ENCODE results near the gene PTGER1. TPM values are rescaled to one million over a fixed set of nuclear protein-coding genes. Genes with fewer than 3 reads are reported as not detected.

PTGER1 gene
- total and polyA plus RNA-seq, 2 of the 8 experiments (the other 6 are each of a cell fraction or from before 2014, with no cell fraction given), result 0.20 to 0.41 TPM

DNA sequence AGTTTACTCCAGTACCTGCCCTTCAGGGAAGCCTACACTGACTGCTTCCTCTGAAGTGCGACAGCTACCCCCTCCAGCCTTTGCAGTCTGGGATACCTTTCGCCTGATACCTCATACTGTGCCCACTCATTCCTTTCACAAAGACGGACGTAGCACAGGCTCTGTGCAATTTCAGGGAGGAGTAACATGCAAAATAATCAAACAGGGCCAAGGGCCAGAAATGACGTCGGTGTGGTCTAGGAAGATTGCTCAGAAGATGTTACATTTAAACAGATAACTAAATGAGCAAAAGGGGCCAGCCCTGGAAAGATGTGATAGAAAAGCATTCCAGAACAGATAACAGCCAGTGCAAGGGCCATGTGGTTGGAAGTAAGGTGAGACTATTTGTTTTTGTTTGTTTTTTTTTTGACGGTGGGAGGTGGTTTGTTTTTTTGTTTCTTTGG lies 49.4 kb downstream of the PTGER1 start:
- POLR2A ChIA-PET (ENCODE audit: partially characterized antibody), result interaction anchor here (1.2 to 1.3 kb wide), 4 partner anchors 9 to 64 kb away, joined by 3 to 5 read pairs (median 4); no protein-coding TSS in a partner anchor
- H3K4me2 ChIP-seq (ENCODE audit: insufficient read depth in 1 of 2, low read depth in 2 of 2, low read length in 2 of 2), result no peak overlapping the region
- TF ChIP-seq BCL11A (IDR thresholded peaks at IDR 0.05; ENCODE audit: low read depth in 2 of 2, low read length in 2 of 2) (no peak), JUN (IDR thresholded peaks at IDR 0.05; ENCODE audit: low read depth, low read length) (no peak), RFX5 (IDR thresholded peaks at IDR 0.05; ENCODE audit: borderline replicate concordance, low read depth, low read length) (no peak)
- H2BK5ac ChIP-seq (ENCODE audit: low read depth, low read length), result no peak overlapping the region
- H4K20me1 ChIP-seq (replicated peaks in 1 of 2; ENCODE audit: control insufficient read depth in 1 of 2, insufficient read depth in 2 of 2, low read length in 2 of 2), result no peaks in the 10 kb centered on the region
- no peak overlapping the region for H3K14ac ChIP-seq (ENCODE audit: insufficient read length)
- FAIRE-seq (no peak), DNase-seq (ENCODE audit: low read depth in 1 of 2, low spot score in 2 of 2) (no peak)
- H3K18ac ChIP-seq (ENCODE audit: extremely low read depth, low read length), result no peak overlapping the region
- no peak overlapping the region for H2AK5ac ChIP-seq (ENCODE audit: low read depth, low read length)
- no peaks in the 10 kb centered on the region for H3K9me3 ChIP-seq (ENCODE audit: insufficient read depth in 2 of 2, low read depth in 1 of 2, low read length in 1 of 2)
- no peaks in the 10 kb centered on the region for H3K23me2 ChIP-seq (ENCODE audit: low read depth, low read length)
- H2BK20ac ChIP-seq (ENCODE audit: low read length), result no peak overlapping the region
- no peak overlapping the region for H3K9ac ChIP-seq (replicated peaks in 1 of 4; ENCODE audit: extremely low read depth in 1 of 4, low read depth in 3 of 4, low read length in 3 of 4)
- no peaks in the 10 kb centered on the region for H3K79me1 ChIP-seq (ENCODE audit: low read depth, low read length)
- no peak overlapping the region for H3K27ac ChIP-seq (ENCODE audit: low read depth, low read length)
- H3K23ac ChIP-seq (ENCODE audit: insufficient read length), result no peak overlapping the region
- 72% methylated on average over 7 of the region's 7 CpGs; no CpG with 5 or more reads in 1 of the 2 experiments for WGBS, 2 experiments (ENCODE audit: extremely low coverage in 1 of 2, insufficient coverage in 1 of 2, insufficient read length in 1 of 2, insufficient replicate concordance in 2 of 2, low coverage in 1 of 2, low lambda C conversion rate in 2 of 2, missing lambda C conversion rate in 1 of 2)
- H2BK15ac ChIP-seq (ENCODE audit: low read length), result no peak overlapping the region
- no peak overlapping the region for H4K5ac ChIP-seq (ENCODE audit: insufficient read length, low read depth, low read length)
- no peak overlapping the region for H2BK120ac ChIP-seq (replicated peaks; ENCODE audit: low read depth, low read length)
- H4K8ac ChIP-seq (ENCODE audit: extremely low read depth, insufficient read depth, low read length), result no peak overlapping the region
- H3K4ac ChIP-seq (replicated peaks; ENCODE audit: insufficient read length, low read depth, low read length), result no peak overlapping the region
- no peaks in the 10 kb centered on the region for H3K36me3 ChIP-seq (ENCODE audit: control insufficient read depth in 2 of 4, insufficient read depth in 4 of 4, low read length in 3 of 4)
- no peaks in the 10 kb centered on the region for H3K79me2 ChIP-seq (ENCODE audit: control insufficient read depth in 1 of 2, insufficient read depth in 2 of 2, low read length in 2 of 2)
- peaks cover 0 to 3% (median 0%) of the 10 kb centered on the region in 4 experiments; a peak in 2 of 7 replicates for H3K4me1 ChIP-seq (replicated peaks in 1 of 4; ENCODE audit: control insufficient read depth in 3 of 4, insufficient read depth in 4 of 4, low read length in 3 of 4)
- no peak overlapping the region for H3K4me3 ChIP-seq (ENCODE audit: extremely low read depth in 1 of 4, insufficient read depth in 2 of 4, low read depth in 3 of 4, low read length in 4 of 4)
- no peak overlapping the region for H2AFZ ChIP-seq (ENCODE audit: low read length)
- no peak overlapping the region for H3K56ac ChIP-seq (replicated peaks; ENCODE audit: insufficient read length, low read depth, low read length)
- H2BK12ac ChIP-seq (ENCODE audit: low read depth, low read length), result no peak overlapping the region
- H4K91ac ChIP-seq (replicated peaks; ENCODE audit: insufficient read length, low read length), result no peak overlapping the region
- CTCF ChIA-PET (ENCODE audit: partially characterized antibody), result interaction anchor here (1.0 to 2.2 kb wide), 4 partner anchors 10 to 79 kb away, joined by 3 to 6 read pairs (median 4); no protein-coding TSS in a partner anchor
- H3K27me3 ChIP-seq (replicated peaks in 1 of 4; ENCODE audit: control insufficient read depth in 3 of 4, extremely low read depth in 1 of 4, insufficient read depth in 3 of 4, low read length in 3 of 4), result no peaks in the 10 kb centered on the region; a peak in 1 of 7 replicates

Small RNA genes within 50 kb of the gene (small RNA-seq; reads per million reads assigned to genes)
- gene SNRPGP15 (ENCODE audit: insufficient read depth), result not detected

Other genes with a start within 250 kb of the PTGER1 start
- 3.0 and 3.6 TPM in 2 replicates for gene ADGRE5, start 93.9 kb downstream of the PTGER1 start, total RNA-seq (2021; fragmentation: NEBNext Ultra II Directional; extraction: Animal tissue kit (Norgen Biotek cat#: 25700))
- gene ADGRE5, start 93.9 kb downstream of the PTGER1 start, polyA plus RNA-seq (2011; rRNA removed), result 1.6 and 2.3 TPM in 2 replicates
- 124 and 139 TPM in 2 replicates for gene DDX39A, start 56.0 kb downstream of the PTGER1 start, total RNA-seq (2021; fragmentation: NEBNext Ultra II Directional; extraction: Animal tissue kit (Norgen Biotek cat#: 25700))
- 139 and 161 TPM in 2 replicates for gene DDX39A, start 56.0 kb downstream of the PTGER1 start, polyA plus RNA-seq (2011; rRNA removed)
- gene PKN1, start 42.0 kb downstream of the PTGER1 start, total RNA-seq (2021; fragmentation: NEBNext Ultra II Directional; extraction: Animal tissue kit (Norgen Biotek cat#: 25700)), result 161 and 162 TPM in 2 replicates
- gene PKN1, start 42.0 kb downstream of the PTGER1 start, polyA plus RNA-seq (2011; rRNA removed), result 65.2 and 109 TPM in 2 replicates
- 65.6 and 68.3 TPM in 2 replicates for gene GIPC1, start 20.8 kb upstream of the PTGER1 start, total RNA-seq (2021; fragmentation: NEBNext Ultra II Directional; extraction: Animal tissue kit (Norgen Biotek cat#: 25700))
- 72.0 and 100 TPM in 2 replicates for gene GIPC1, start 20.8 kb upstream of the PTGER1 start, polyA plus RNA-seq (2011; rRNA removed)
- 62.6 and 62.9 TPM in 2 replicates for gene DNAJB1, start 43.0 kb upstream of the PTGER1 start, total RNA-seq (2021; fragmentation: NEBNext Ultra II Directional; extraction: Animal tissue kit (Norgen Biotek cat#: 25700))
- gene DNAJB1, start 43.0 kb upstream of the PTGER1 start, polyA plus RNA-seq (2011; rRNA removed), result 51.7 and 64.3 TPM in 2 replicates
- 172 and 179 TPM in 2 replicates for gene TECR, start 54.2 kb upstream of the PTGER1 start, total RNA-seq (2021; fragmentation: NEBNext Ultra II Directional; extraction: Animal tissue kit (Norgen Biotek cat#: 25700))
- 405 and 439 TPM in 2 replicates for gene TECR, start 54.2 kb upstream of the PTGER1 start, polyA plus RNA-seq (2011; rRNA removed)
- 151 and 161 TPM in 2 replicates for gene NDUFB7, start 96.7 kb upstream of the PTGER1 start, total RNA-seq (2021; fragmentation: NEBNext Ultra II Directional; extraction: Animal tissue kit (Norgen Biotek cat#: 25700))
- 740 and 777 TPM in 2 replicates for gene NDUFB7, start 96.7 kb upstream of the PTGER1 start, polyA plus RNA-seq (2011; rRNA removed)
- gene CLEC17A, start 107.7 kb upstream of the PTGER1 start, total RNA-seq (2021; fragmentation: NEBNext Ultra II Directional; extraction: Animal tissue kit (Norgen Biotek cat#: 25700)), result not detected in 2 replicates
- not detected in 2 replicates for gene CLEC17A, start 107.7 kb upstream of the PTGER1 start, polyA plus RNA-seq (2011; rRNA removed)
- gene ADGRE3, start 199.5 kb upstream of the PTGER1 start, total RNA-seq (2021; fragmentation: NEBNext Ultra II Directional; extraction: Animal tissue kit (Norgen Biotek cat#: 25700)), result not detected in 2 replicates
- not detected in 2 replicates for gene ADGRE3, start 199.5 kb upstream of the PTGER1 start, polyA plus RNA-seq (2011; rRNA removed)
- gene ZNF333, start 214.7 kb upstream of the PTGER1 start, total RNA-seq (2021; fragmentation: NEBNext Ultra II Directional; extraction: Animal tissue kit (Norgen Biotek cat#: 25700)), result 7.3 and 7.5 TPM in 2 replicates
- gene ZNF333, start 214.7 kb upstream of the PTGER1 start, polyA plus RNA-seq (2011; rRNA removed), result 7.9 and 8.4 TPM in 2 replicates